ENCODE results near the gene SHOC2.

SHOC2 gene

GRCh38 chr10:110977662-110978061 is 58.3 kb downstream of the SHOC2 start:
- DNase-seq (ENCODE audit: low read depth) = peak; percentile 60
- H3K4me3 ChIP-seq (ENCODE audit: control insufficient read depth, low read depth, low read length) = no peak overlapping the region
- no peak for TF ChIP-seq CTCF (IDR thresholded peaks at IDR 0.05; ENCODE audit: control insufficient read depth, insufficient read depth, low read depth, low read length, missing control alignments)

GRCh38 chr10:110978204-110978603 is 58.8 kb downstream of the SHOC2 start:
- no peak for DNase-seq (ENCODE audit: low read depth)
- H3K4me3 ChIP-seq (ENCODE audit: control insufficient read depth, low read depth, low read length) = no peak overlapping the region
- no peak for TF ChIP-seq CTCF (IDR thresholded peaks at IDR 0.05; ENCODE audit: control insufficient read depth, insufficient read depth, low read depth, low read length, missing control alignments)

- no peak overlapping the region for H3K4me3 ChIP-seq (ENCODE audit: control insufficient read depth, low read depth, low read length)
- no peak for DNase-seq (ENCODE audit: low read depth)
- no peak for TF ChIP-seq CTCF (IDR thresholded peaks at IDR 0.05; ENCODE audit: control insufficient read depth, insufficient read depth, low read depth, low read length, missing control alignments)
Observed at GRCh38 chr10:110979611-110980010, 60.2 kb downstream of the SHOC2 start.

- DNase-seq (ENCODE audit: low read depth) = no peak
- no peak overlapping the region for H3K4me3 ChIP-seq (ENCODE audit: control insufficient read depth, low read depth, low read length)
- TF ChIP-seq CTCF (IDR thresholded peaks at IDR 0.05; ENCODE audit: control insufficient read depth, insufficient read depth, low read depth, low read length, missing control alignments) = no peak
Observed at GRCh38 chr10:110980807-110981206, 61.4 kb downstream of the SHOC2 start.

GRCh38 chr10:110983466-110983865 is 64.1 kb downstream of the SHOC2 start:
- TF ChIP-seq CTCF (IDR thresholded peaks at IDR 0.05; ENCODE audit: control insufficient read depth, insufficient read depth, low read depth, low read length, missing control alignments) = no peak
- no peak for DNase-seq (ENCODE audit: low read depth)
- H3K4me3 ChIP-seq (ENCODE audit: control insufficient read depth, low read depth, low read length) = no peak overlapping the region

GRCh38 chr10:110985497-110986275 is 66.3 kb downstream of the SHOC2 start:
- TF ChIP-seq CTCF (IDR thresholded peaks at IDR 0.05; ENCODE audit: control insufficient read depth, insufficient read depth, low read depth, low read length, missing control alignments) = no peak
- no peak for DNase-seq (ENCODE audit: low read depth)
- no peak overlapping the region for H3K4me3 ChIP-seq (ENCODE audit: control insufficient read depth, low read depth, low read length)

All from AG09309 (cell line).